CD14-positive monocyte (primary cell): ENCODE data around the gene CHKB. TPM values are rescaled to one million over a fixed set of nuclear protein-coding genes. Genes with fewer than 3 reads are reported as not detected.

ENCODE experiments used
- DNase-seq, 3 donors: peaks; one replicate each; pipeline ENCODE4 v3.0.0-alpha.2; 2011 to 2022
- H2AFZ ChIP-seq: 2 replicates; pipeline ENCODE4 v1.6.0; 2012; ENCODE audit warnings: mild to moderate bottlenecking, low read depth, low read length, inconsistent platforms; ENCODE audit not compliant: insufficient read depth, poor library complexity, severe bottlenecking
- H3K27ac ChIP-seq, 2 donors: 1 replicate in 1 of 2; 2 replicates in 1 of 2; pipeline ENCODE4 v1.5.1; 2012 to 2013; ENCODE audit warnings: low read length in 2 of 2, control low read depth in 1 of 2, inconsistent platforms in 1 of 2, low read depth in 1 of 2, mild to moderate bottlenecking in 1 of 2
- H3K27me3 ChIP-seq, 2 donors: one replicate each; pipeline versions ENCODE4 v1.6.0 to v1.6.1; 2011 to 2013; ENCODE audit warnings: low read length in 2 of 2; ENCODE audit not compliant: control insufficient read depth in 2 of 2, insufficient read depth in 2 of 2
- H3K36me3 ChIP-seq, 2 donors: replicated peaks in 1 of 2; 1 replicate in 1 of 2; 2 replicates in 1 of 2; pipeline versions ENCODE4 v1.5.1 to v1.6.1; 2012 to 2013; ENCODE audit warnings: low read length in 2 of 2, control low read depth in 1 of 2, inconsistent platforms in 1 of 2, mild to moderate bottlenecking in 1 of 2; ENCODE audit not compliant: insufficient read depth in 2 of 2, control insufficient read depth in 1 of 2
- H3K4me1 ChIP-seq, 2 donors: 1 replicate in 1 of 2; 2 replicates in 1 of 2; pipeline versions ENCODE4 v1.5.1 to v1.6.1; 2012 to 2013; ENCODE audit warnings: low read length in 2 of 2, control low read depth in 1 of 2, inconsistent platforms in 1 of 2, mild to moderate bottlenecking in 1 of 2, moderate library complexity in 1 of 2; ENCODE audit not compliant: insufficient read depth in 2 of 2, control insufficient read depth in 1 of 2
- H3K4me2 ChIP-seq: replicated peaks from 2 replicates; pipeline ENCODE3; 2012; ENCODE audit warnings: low read length, moderate library complexity, mild to moderate bottlenecking; ENCODE audit not compliant: poor library complexity, severe bottlenecking; ENCODE audit errors: extremely low read depth
- H3K4me3 ChIP-seq, 3 experiments: fragments of 200-600 bp in 1 of 3; sonication (generic) in 1 of 3; replicated peaks in 1 of 3; 1 replicate in 2 of 3; 2 replicates in 1 of 3; pipeline ENCODE4 v1.5.1; 2011 to 2013; ENCODE audit warnings: low read length in 3 of 3, mild to moderate bottlenecking in 3 of 3, control low read depth in 2 of 3, low read depth in 2 of 3, inconsistent platforms in 1 of 3, moderate library complexity in 1 of 3
- H3K79me2 ChIP-seq: 2 replicates; pipeline ENCODE4 v1.6.0; 2012; ENCODE audit warnings: mild to moderate bottlenecking, control low read depth, inconsistent platforms, low read length, moderate library complexity; ENCODE audit not compliant: insufficient read depth
- H3K9ac ChIP-seq: 2 replicates; pipeline ENCODE4 v1.6.0; 2017; ENCODE audit warnings: low read length, mild to moderate bottlenecking; ENCODE audit not compliant: insufficient read depth, poor library complexity, severe bottlenecking
- H3K9me3 ChIP-seq, 2 donors: replicated peaks in 1 of 2; 1 replicate in 1 of 2; 2 replicates in 1 of 2; pipeline versions ENCODE4 v1.5.1 to v1.6.1; 2012 to 2013; ENCODE audit warnings: low read length in 2 of 2, control low read depth in 1 of 2; ENCODE audit not compliant: control insufficient read depth in 1 of 2, insufficient read depth in 1 of 2
- H4K20me1 ChIP-seq: 2 replicates; pipeline ENCODE4 v1.6.0; 2012; ENCODE audit warnings: mild to moderate bottlenecking, low read length, control low read depth, moderate library complexity; ENCODE audit not compliant: insufficient read depth
- H3K27ac Mint-ChIP-seq, 7 donors: one replicate each; pipeline ENCODE4 v1.8.0; 2020; ENCODE audit warnings: mild to moderate bottlenecking in 7 of 7, mixed read lengths in 7 of 7, moderate library complexity in 6 of 7, inconsistent platforms in 2 of 7
- H3K27me3 Mint-ChIP-seq, 3 donors: one replicate each; pipeline ENCODE4 v1.8.0; 2021 to 2022; ENCODE audit warnings: low read depth in 3 of 3, mild to moderate bottlenecking in 3 of 3, mixed read lengths in 3 of 3, moderate library complexity in 3 of 3, inconsistent platforms in 1 of 3
- H3K36me3 Mint-ChIP-seq, 2 donors: one replicate each; pipeline ENCODE4 v1.8.0; 2020; ENCODE audit warnings: mixed read lengths in 2 of 2, inconsistent platforms in 1 of 2, mild to moderate bottlenecking in 1 of 2
- H3K4me1 Mint-ChIP-seq: one replicate; pipeline ENCODE4 v1.8.0; 2020; ENCODE audit warnings: mild to moderate bottlenecking, mixed read lengths
- H3K4me3 Mint-ChIP-seq, 2 donors: one replicate each; pipeline ENCODE4 v1.8.0; 2020; ENCODE audit warnings: mild to moderate bottlenecking in 2 of 2, mixed read lengths in 2 of 2, moderate library complexity in 1 of 2
- H3K9me3 Mint-ChIP-seq, 7 donors: one replicate each; pipeline ENCODE4 v1.8.0; 2020 to 2022; ENCODE audit warnings: mixed read lengths in 7 of 7, mild to moderate bottlenecking in 6 of 7, moderate library complexity in 6 of 7, inconsistent platforms in 2 of 7
- WGBS: methylation state at CpG from one replicate; pipeline ENCODE4 v1.1.5; 2013; ENCODE audit warnings: missing lambda C conversion rate; ENCODE audit not compliant: insufficient coverage; 5-methylcytosine and 5-hydroxymethylcytosine counted together
- intact Hi-C, 2 donors: fragments of 100-400 bp; cut with micrococcal nuclease; formaldehyde crosslinking; loops; one replicate each; pipeline versions ENCODE4 v1.15.0 to v1.15.1; 2023
- polyA plus RNA-seq, 3 donors: library from polyadenylated mRNA; depleted of rRNA in 1 of 3; unstranded in 2 of 3; stranded (reverse) in 1 of 3; fragments of 300-500 nt in 2 of 3; fragments of >200 nt in 1 of 3; fragmentation: Illumina TruSeq in 2 of 3; gene quantifications; 1 replicate in 2 of 3; 2 replicates in 1 of 3; pipeline ENCODE4 v1.2.3, GENCODE V29; 2012 to 2021
- TF ChIP-seq, protein P1 (sequence below): fragments of 200-600 bp; IDR thresholded peaks from one replicate; pipeline ENCODE4 v1.8.0; 2022; ENCODE audit warnings: antibody characterized with exemption, mild to moderate bottlenecking

The CHKB gene
- polyA plus RNA-seq, 3 donors: 29.1 to 286 (median 31.3) TPM

DNA sequence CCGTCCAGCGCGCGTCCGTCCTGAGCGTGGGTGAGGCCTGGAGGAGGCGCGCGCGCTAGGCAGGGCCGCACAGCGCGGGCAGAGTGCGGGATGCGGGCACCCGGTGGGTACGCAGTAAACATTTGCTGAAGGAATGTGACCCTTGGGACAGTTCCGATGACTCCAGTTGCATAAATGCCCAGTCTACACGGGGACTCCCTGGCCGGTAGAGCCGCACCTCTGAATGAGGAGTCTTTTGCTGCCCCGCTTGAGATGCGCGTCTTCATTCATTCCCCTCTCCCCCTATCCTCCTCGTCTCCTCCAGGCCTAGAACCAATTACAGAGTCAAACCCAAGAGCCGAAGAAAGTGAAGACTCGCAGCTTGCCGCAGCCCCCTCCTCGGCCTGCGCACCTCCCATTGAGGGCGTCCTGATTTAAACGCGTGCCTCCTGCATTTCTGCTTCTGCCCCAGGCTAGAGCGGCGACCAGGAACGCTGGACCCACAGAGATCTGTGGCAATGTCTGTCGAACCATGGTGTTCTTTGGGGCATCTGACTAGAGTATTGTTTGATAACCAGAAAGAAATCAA, 729 bp upstream of the CHKB start:
- Mint-ChIP-seq H3K27ac (peak overlapping the region in 4 of 7 donors; percentile 28 to 64 (median 54)), H3K27me3 (peaks cover 6 to 11% (median 10%) of the 10 kb centered on the region in 3 donors), H3K36me3 (peaks cover 27 to 33% of the 10 kb centered on the region in 2 donors), H3K9me3 (no peaks in the 10 kb centered on the region), H3K4me3 (peak overlapping the region; percentile 82 to 94), H3K4me1 (peaks cover 31% of the 10 kb centered on the region)
- H3K4me2 ChIP-seq: peak overlapping the region; percentile 93
- peak overlapping the region; percentile 93 for H3K9ac ChIP-seq
- H3K4me3 ChIP-seq: peak overlapping the region; percentile 38 to 82 (median 51)
- peak overlapping the region; percentile 14 to 92 for H3K27ac ChIP-seq
- peak overlapping the region; percentile 76 for H2AFZ ChIP-seq
- DNase-seq: no peak
- intact Hi-C loops: loop anchor here (2.0 to 5.0 kb wide), 5 partner anchors 21 to 76 kb away; partner anchors contain the start of genes SCO2 (in 2 of the 2), ARSA (in 1 of the 2), KLHDC7B (in 1 of the 2) and LMF2 (in 1 of the 2)
- peaks cover 0 to 25% of the 10 kb centered on the region in 2 donors for H3K36me3 ChIP-seq
- H3K79me2 ChIP-seq: peaks cover 21% of the 10 kb centered on the region
- H4K20me1 ChIP-seq: peaks cover 36% of the 10 kb centered on the region
- peaks cover 21 to 34% of the 10 kb centered on the region in 2 donors for H3K4me1 ChIP-seq
- H3K27me3 ChIP-seq: peaks cover 0 to 3% of the 10 kb centered on the region in 2 donors
- no peaks in the 10 kb centered on the region for H3K9me3 ChIP-seq
- WGBS: 7% methylated on average over 35 of the region's 37 CpGs
- TF ChIP-seq, protein P1, sequence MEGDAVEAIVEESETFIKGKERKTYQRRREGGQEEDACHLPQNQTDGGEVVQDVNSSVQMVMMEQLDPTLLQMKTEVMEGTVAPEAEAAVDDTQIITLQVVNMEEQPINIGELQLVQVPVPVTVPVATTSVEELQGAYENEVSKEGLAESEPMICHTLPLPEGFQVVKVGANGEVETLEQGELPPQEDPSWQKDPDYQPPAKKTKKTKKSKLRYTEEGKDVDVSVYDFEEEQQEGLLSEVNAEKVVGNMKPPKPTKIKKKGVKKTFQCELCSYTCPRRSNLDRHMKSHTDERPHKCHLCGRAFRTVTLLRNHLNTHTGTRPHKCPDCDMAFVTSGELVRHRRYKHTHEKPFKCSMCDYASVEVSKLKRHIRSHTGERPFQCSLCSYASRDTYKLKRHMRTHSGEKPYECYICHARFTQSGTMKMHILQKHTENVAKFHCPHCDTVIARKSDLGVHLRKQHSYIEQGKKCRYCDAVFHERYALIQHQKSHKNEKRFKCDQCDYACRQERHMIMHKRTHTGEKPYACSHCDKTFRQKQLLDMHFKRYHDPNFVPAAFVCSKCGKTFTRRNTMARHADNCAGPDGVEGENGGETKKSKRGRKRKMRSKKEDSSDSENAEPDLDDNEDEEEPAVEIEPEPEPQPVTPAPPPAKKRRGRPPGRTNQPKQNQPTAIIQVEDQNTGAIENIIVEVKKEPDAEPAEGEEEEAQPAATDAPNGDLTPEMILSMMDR: no peak

- H4K20me1 ChIP-seq: peaks cover 37% of the 10 kb centered on the region
- Mint-ChIP-seq H3K4me3 (peak overlapping the region; percentile 82 to 85), H3K27ac (peak overlapping the region; percentile 79 to 95 (median 92)), H3K36me3 (peaks cover 29 to 36% of the 10 kb centered on the region in 2 donors), H3K27me3 (peaks cover 6 to 14% (median 14%) of the 10 kb centered on the region in 3 donors), H3K9me3 (no peaks in the 10 kb centered on the region), H3K4me1 (peaks cover 40% of the 10 kb centered on the region)
- TF ChIP-seq, protein P1: no peak
- peak overlapping the region; percentile 39 to 82 (median 50) for H3K4me3 ChIP-seq
- peak overlapping the region; percentile 93 for H3K9ac ChIP-seq
- H3K27me3 ChIP-seq: no peaks in the 10 kb centered on the region
- WGBS: 7% methylated on average over 39 of the region's 39 CpGs
- no peaks in the 10 kb centered on the region for H3K9me3 ChIP-seq
- peaks cover 0 to 26% of the 10 kb centered on the region in 2 donors for H3K36me3 ChIP-seq
- peak overlapping the region; percentile 83 to 92 for H3K27ac ChIP-seq
- H3K4me1 ChIP-seq: peaks cover 28 to 45% of the 10 kb centered on the region in 2 donors
- H3K4me2 ChIP-seq: peak overlapping the region; percentile 93
- DNase-seq: peak in 2 of 3 donors; percentile 15 to 41
- intact Hi-C loops: loop anchor here (2.0 to 5.0 kb wide), 5 partner anchors 19 to 75 kb away; partner anchors contain the start of genes SCO2 (in 2 of the 2), ARSA (in 1 of the 2), KLHDC7B (in 1 of the 2) and LMF2 (in 1 of the 2)
- peaks cover 21% of the 10 kb centered on the region for H3K79me2 ChIP-seq
- H2AFZ ChIP-seq: peak overlapping the region; percentile 76
Observed at GRCh38 chr22:50581950-50582492, 628 bp downstream of the CHKB start.
